Calu3 (cell line): ENCODE data around the gene TMEM98. TPM values are rescaled to one million over a fixed set of nuclear protein-coding genes. Genes with fewer than 3 reads are reported as not detected.

ENCODE experiments used
- BruUV-seq: library from RNA; stranded (reverse); fragments of 400-500 nt; replicated peaks from 2 replicates; lab custom pipeline; 2021; lab: Mats Ljungman, UMichigan
- CTCF ChIA-PET: fragments of 300-600 bp; sonication (Branson Sonifier 250); formaldehyde crosslinking; loops from one replicate; lab custom pipeline; 2022; ENCODE audit warnings: antibody characterized with exemption; lab: Charles Lee
- DNase-seq: peaks from one replicate; pipeline ENCODE4 v3.0.0; 2022
- H3K27ac Mint-ChIP-seq: one replicate; pipeline ENCODE4 v1.8.0; 2022; ENCODE audit warnings: mixed read lengths; ENCODE audit not compliant: unreplicated experiment
- H3K27me3 Mint-ChIP-seq: one replicate; pipeline ENCODE4 v1.8.0; 2022; ENCODE audit warnings: mixed read lengths; ENCODE audit not compliant: unreplicated experiment
- H3K36me3 Mint-ChIP-seq: one replicate; pipeline ENCODE4 v1.8.0; 2022; ENCODE audit warnings: mild to moderate bottlenecking, moderate library complexity, mixed read lengths; ENCODE audit not compliant: insufficient read depth, unreplicated experiment
- H3K4me1 Mint-ChIP-seq: one replicate; pipeline ENCODE4 v1.8.0; 2022; ENCODE audit warnings: mild to moderate bottlenecking, low read depth, mixed read lengths; ENCODE audit not compliant: unreplicated experiment
- H3K4me3 Mint-ChIP-seq: one replicate; pipeline ENCODE4 v1.8.0; 2022; ENCODE audit warnings: mild to moderate bottlenecking, low read depth, moderate library complexity, mixed read lengths; ENCODE audit not compliant: unreplicated experiment
- H3K9me3 Mint-ChIP-seq: one replicate; pipeline ENCODE4 v1.8.0; 2022; ENCODE audit warnings: low read depth, mixed read lengths; ENCODE audit not compliant: unreplicated experiment
- intact Hi-C: fragments of 100-400 bp; cut with micrococcal nuclease; formaldehyde crosslinking; loops from one replicate; pipeline ENCODE4 v1.10.0; 2022; ENCODE audit not compliant: unreplicated experiment
- total RNA-seq: library from RNA; stranded (reverse); gene quantifications from 2 replicates; pipeline ENCODE4 v1.2.3, GENCODE V29; 2022
- TF ChIP-seq, protein P1 (sequence below): fragments of 200-600 bp; IDR thresholded peaks from one replicate; pipeline ENCODE4 v1.8.0; 2022; ENCODE audit warnings: antibody characterized with exemption; ENCODE audit not compliant: unreplicated experiment

The TMEM98 gene
- total RNA-seq, 1 experiment from 2014 or later = 2.1 TPM

DNA sequence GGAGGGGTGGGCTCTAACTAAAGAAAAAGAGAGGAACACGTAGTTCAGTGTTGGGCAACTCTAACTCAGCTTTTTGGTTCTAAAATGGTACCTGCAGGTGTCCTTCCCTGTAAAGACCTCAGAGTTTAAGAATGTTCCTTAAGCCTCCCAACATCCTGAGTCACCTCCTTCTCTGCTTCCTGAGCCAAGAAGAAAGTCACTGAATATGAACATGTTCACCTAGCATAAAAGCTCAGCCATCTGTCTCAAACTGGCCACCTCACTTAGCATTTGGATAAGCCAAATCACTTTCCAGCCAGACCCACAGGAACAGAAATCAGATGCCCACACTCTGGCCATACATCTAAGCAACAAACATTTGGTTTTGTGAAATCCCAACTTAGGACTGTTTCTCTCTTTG is 3.7 kb downstream of the TMEM98 start:
- no peak for DNase-seq
- intact Hi-C loops = no loop called here
- H3K9me3 Mint-ChIP-seq = no peaks in the 10 kb centered on the region
- TF ChIP-seq, protein P1, sequence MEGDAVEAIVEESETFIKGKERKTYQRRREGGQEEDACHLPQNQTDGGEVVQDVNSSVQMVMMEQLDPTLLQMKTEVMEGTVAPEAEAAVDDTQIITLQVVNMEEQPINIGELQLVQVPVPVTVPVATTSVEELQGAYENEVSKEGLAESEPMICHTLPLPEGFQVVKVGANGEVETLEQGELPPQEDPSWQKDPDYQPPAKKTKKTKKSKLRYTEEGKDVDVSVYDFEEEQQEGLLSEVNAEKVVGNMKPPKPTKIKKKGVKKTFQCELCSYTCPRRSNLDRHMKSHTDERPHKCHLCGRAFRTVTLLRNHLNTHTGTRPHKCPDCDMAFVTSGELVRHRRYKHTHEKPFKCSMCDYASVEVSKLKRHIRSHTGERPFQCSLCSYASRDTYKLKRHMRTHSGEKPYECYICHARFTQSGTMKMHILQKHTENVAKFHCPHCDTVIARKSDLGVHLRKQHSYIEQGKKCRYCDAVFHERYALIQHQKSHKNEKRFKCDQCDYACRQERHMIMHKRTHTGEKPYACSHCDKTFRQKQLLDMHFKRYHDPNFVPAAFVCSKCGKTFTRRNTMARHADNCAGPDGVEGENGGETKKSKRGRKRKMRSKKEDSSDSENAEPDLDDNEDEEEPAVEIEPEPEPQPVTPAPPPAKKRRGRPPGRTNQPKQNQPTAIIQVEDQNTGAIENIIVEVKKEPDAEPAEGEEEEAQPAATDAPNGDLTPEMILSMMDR = no peak
- BruUV-seq = no TSS peak
- no peaks in the 10 kb centered on the region for H3K36me3 Mint-ChIP-seq
- H3K27me3 Mint-ChIP-seq = no peaks in the 10 kb centered on the region
- H3K27ac Mint-ChIP-seq = no peak overlapping the region
- peaks cover 11% of the 10 kb centered on the region for H3K4me1 Mint-ChIP-seq
- CTCF ChIA-PET = no interaction called here
- H3K4me3 Mint-ChIP-seq = no peak overlapping the region

DNA sequence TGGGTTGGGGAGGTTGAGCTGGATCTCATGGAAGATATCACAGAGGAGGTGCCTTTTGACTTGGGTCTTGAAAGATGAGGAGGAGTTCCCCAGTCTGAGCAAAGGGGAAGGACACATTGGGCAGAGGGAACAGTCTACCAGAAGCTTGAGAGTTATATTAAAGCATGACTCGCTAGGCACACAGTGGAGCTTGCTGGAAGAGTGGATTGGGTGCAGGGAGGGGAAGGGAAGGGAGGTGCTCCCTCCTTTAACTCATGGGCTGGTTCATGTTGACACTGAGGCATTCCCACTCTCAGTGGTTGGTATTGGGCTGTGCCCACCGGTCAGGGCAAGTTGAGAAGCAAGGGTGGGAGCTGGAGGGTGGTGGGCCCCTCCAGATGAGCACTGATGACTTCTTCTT is 5.9 kb downstream of the TMEM98 start:
- Mint-ChIP-seq H3K27me3 (no peaks in the 10 kb centered on the region), H3K4me3 (no peak overlapping the region), H3K27ac (no peak overlapping the region), H3K9me3 (no peaks in the 10 kb centered on the region), H3K4me1 (peaks cover 11% of the 10 kb centered on the region), H3K36me3 (no peaks in the 10 kb centered on the region)
- CTCF ChIA-PET = no interaction called here
- no TSS peak for BruUV-seq
- DNase-seq = no peak
- intact Hi-C loops = no loop called here
- TF ChIP-seq, protein P1 = no peak

DNA sequence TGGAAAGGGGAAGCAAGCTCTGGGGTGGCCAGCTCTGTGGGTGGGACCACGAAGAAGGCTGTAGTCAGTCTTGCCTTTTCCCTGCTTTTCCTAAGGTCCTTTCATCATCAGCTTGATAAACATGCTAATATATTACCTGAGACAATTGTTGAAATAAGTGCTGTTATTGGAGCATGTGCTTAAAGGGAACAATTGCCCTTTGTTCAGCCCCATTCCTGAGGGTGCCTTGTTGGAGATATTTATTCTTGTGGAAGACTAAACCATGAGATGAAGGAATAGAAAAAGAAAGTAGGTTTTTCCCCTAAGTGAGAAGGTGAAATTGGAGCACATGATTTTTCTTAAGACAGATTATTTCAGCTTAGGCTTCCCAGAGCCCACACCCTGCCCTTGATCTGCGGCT is 7.8 kb downstream of the TMEM98 start:
- no TSS peak for BruUV-seq
- CTCF ChIA-PET = interaction anchor here (1.8 to 2.4 kb wide), 2 partner anchors 59 to 152 kb away, joined by 5 to 9 read pairs; partner anchors contain the start of gene MYO1D
- Mint-ChIP-seq H3K27ac (no peak overlapping the region), H3K36me3 (no peaks in the 10 kb centered on the region), H3K27me3 (no peaks in the 10 kb centered on the region), H3K4me3 (no peak overlapping the region), H3K9me3 (no peaks in the 10 kb centered on the region), H3K4me1 (peaks cover 11% of the 10 kb centered on the region)
- no peak for DNase-seq
- intact Hi-C loops = no loop called here
- TF ChIP-seq, protein P1 = no peak

DNA sequence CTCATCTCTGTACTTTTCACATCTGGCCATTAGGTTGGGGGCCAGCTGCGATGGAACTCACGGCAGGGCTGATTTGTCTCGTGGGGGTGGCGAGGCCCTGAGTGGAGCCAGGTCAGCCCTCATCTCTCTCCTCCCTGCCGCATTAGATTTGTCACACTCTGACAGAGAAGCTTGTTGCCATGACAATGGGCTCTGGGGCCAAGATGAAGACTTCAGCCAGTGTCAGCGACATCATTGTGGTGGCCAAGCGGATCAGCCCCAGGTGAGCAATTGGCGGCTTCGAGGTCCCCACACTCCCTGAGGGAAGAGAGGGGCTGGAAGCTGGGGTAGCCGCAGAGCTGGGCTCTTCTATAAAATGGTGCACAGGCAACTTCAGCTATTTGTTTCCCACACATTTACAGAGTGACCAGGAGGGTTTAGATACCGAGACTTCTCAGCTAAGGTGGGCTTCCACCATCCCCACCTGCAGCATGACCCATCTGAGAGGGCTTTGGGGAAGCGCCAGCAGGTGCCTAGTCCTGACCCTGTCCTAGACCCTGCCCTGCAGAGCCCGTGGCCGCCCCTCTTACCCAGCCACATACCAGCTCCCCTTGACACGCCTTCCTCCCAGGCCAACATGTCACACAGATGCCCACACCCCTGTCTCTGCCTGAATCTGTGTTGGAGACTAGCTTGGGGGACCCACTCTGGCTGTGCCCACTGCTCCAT is 8.4 kb downstream of the TMEM98 start:
- Mint-ChIP-seq H3K27me3 (no peaks in the 10 kb centered on the region), H3K4me3 (no peak overlapping the region), H3K4me1 (peaks cover 11% of the 10 kb centered on the region), H3K27ac (no peak overlapping the region), H3K9me3 (no peaks in the 10 kb centered on the region), H3K36me3 (no peaks in the 10 kb centered on the region)
- intact Hi-C loops = no loop called here
- TF ChIP-seq, protein P1 = no peak
- BruUV-seq = no TSS peak
- DNase-seq = no peak
- CTCF ChIA-PET = interaction anchor here (0.6 to 2.4 kb wide), 7 partner anchors 8 to 462 kb away, joined by 3 to 9 read pairs (median 5); partner anchors contain the start of genes MYO1D and TMEM98
